HCT116 (cell line): ENCODE results near the gene HRH2. TPM values are rescaled to one million over a fixed set of nuclear protein-coding genes. Genes with fewer than 3 reads are reported as not detected.

Experiments
- ATAC-seq: fragments of 200-7000 bp; cut with Tn5 transposase; 2 replicates; pipeline ENCODE4 v1.9.1; 2020; ENCODE audit warnings: mild to moderate bottlenecking, moderate library complexity
- BruUV-seq: library from RNA; stranded (reverse); fragments of 400-500 nt; replicated peaks from 2 replicates; lab custom pipeline; 2021; lab: Mats Ljungman, UMichigan
- CTCF ChIA-PET: fragments of 300-600 bp; sonication (Branson Sonifier 250); formaldehyde crosslinking; loops from one replicate; lab custom pipeline; 2021; ENCODE audit warnings: antibody characterized with exemption; lab: Charles Lee
- POLR2A ChIA-PET: fragments of 300-600, 350-600 bp; sonication (Branson Sonifier 250); formaldehyde crosslinking; loops from one replicate; lab custom pipeline; 2021; ENCODE audit warnings: antibody characterized with exemption; lab: Charles Lee
- RAD21 ChIA-PET, 2 experiments: fragments of 300-600 bp; sonication (Branson Sonifier 250); formaldehyde crosslinking; loops; one replicate each; lab custom pipeline; 2023; ENCODE audit warnings: low total read pairs in 2 of 2; ENCODE audit not compliant: uncharacterized antibody in 2 of 2, unreplicated experiment in 2 of 2, low non-redundant PET in 1 of 2; lab: Charles Lee
- DNase-seq: peaks from one replicate; pipeline ENCODE4 v3.0.0-alpha.2; 2010; ENCODE audit warnings: low read depth, low spot score
- H2AFZ ChIP-seq: fragments of 200-600 bp; shearing (Covaris generic), sonication (generic); 2 replicates; pipeline ENCODE4 v1.6.1; 2017; ENCODE audit warnings: low read depth, mixed run types, mixed read lengths, antibody characterized with exemption, low read length; ENCODE audit not compliant: poor library complexity, severe bottlenecking
- H3K27ac ChIP-seq: 2 replicates; pipeline ENCODE4 v1.5.1; 2012; ENCODE audit warnings: low read depth, low read length
- H3K27me3 ChIP-seq: fragments of 200-600 bp; sonication (generic); 2 replicates; pipeline ENCODE4 v1.6.1; 2016; ENCODE audit warnings: mixed run types, low read length, mixed read lengths; ENCODE audit not compliant: insufficient read depth
- H3K36me3 ChIP-seq, 2 experiments: fragments of 200-500 bp in 1 of 2; fragments of 200-600 bp in 1 of 2; sonication (Bioruptor generic) in 1 of 2; sonication (generic) in 1 of 2; 2 replicates each; pipeline versions ENCODE4 v1.5.1 to v1.6.1; 2014 to 2016; ENCODE audit warnings: low read length in 2 of 2, inconsistent platforms in 1 of 2, mixed read lengths in 1 of 2, mixed run types in 1 of 2; ENCODE audit not compliant: insufficient read depth in 2 of 2, control insufficient read depth in 1 of 2
- H3K4me1 ChIP-seq, 2 experiments: fragments of 200-600 bp in 1 of 2; sonication (generic) in 1 of 2; 2 replicates each; pipeline versions ENCODE4 v1.5.1 to v1.6.1; 2012 to 2017; ENCODE audit warnings: low read length in 2 of 2, inconsistent platforms in 1 of 2, mild to moderate bottlenecking in 1 of 2, mixed read lengths in 1 of 2, mixed run types in 1 of 2, moderate library complexity in 1 of 2; ENCODE audit not compliant: insufficient read depth in 2 of 2, control insufficient read depth in 1 of 2
- H3K4me2 ChIP-seq: fragments of 200-600 bp; sonication (generic); 2 replicates; pipeline ENCODE4 v1.6.1; 2017; ENCODE audit warnings: mixed run types, low read length, mixed read lengths
- H3K4me3 ChIP-seq, 2 experiments: fragments of 200-600 bp in 1 of 2; sonication (generic) in 1 of 2; replicated peaks in 1 of 2; 2 replicates each; pipeline ENCODE4 v1.5.1; 2011 to 2016; ENCODE audit warnings: low read length in 2 of 2, control low read depth in 1 of 2, low read depth in 1 of 2, mild to moderate bottlenecking in 1 of 2, mixed read lengths in 1 of 2, mixed run types in 1 of 2
- H3K79me2 ChIP-seq: fragments of 200-600 bp; sonication (generic); 2 replicates; pipeline ENCODE4 v1.6.1; 2017; ENCODE audit warnings: mild to moderate bottlenecking, mixed run types, low read length, moderate library complexity, mixed read lengths; ENCODE audit not compliant: insufficient read depth
- H3K9ac ChIP-seq: fragments of 200-600 bp; sonication (generic); 2 replicates; pipeline ENCODE4 v1.6.1; 2016; ENCODE audit warnings: low read length, mixed read lengths
- H3K9me2 ChIP-seq: fragments of 200-600 bp; sonication (generic), shearing (Covaris generic); 2 replicates; pipeline ENCODE4 v1.6.1; 2017; ENCODE audit warnings: mixed run types, mild to moderate bottlenecking, moderate library complexity; ENCODE audit not compliant: insufficient read depth
- H3K9me3 ChIP-seq, 2 experiments: fragments of 200-500 bp in 1 of 2; fragments of 200-600 bp in 1 of 2; sonication (Bioruptor generic) in 1 of 2; sonication (generic) in 1 of 2; 2 replicates each; pipeline ENCODE4 v1.6.1; 2014 to 2017; ENCODE audit warnings: low read length in 2 of 2, mixed read lengths in 2 of 2, inconsistent platforms in 1 of 2, low read depth in 1 of 2, mild to moderate bottlenecking in 1 of 2, mixed run types in 1 of 2, moderate library complexity in 1 of 2; ENCODE audit not compliant: control insufficient read depth in 1 of 2, insufficient read depth in 1 of 2
- H4K20me1 ChIP-seq: fragments of 200-600 bp; sonication (generic), shearing (Covaris generic); 2 replicates; pipeline ENCODE4 v1.6.1; 2017; ENCODE audit warnings: mixed run types, mild to moderate bottlenecking, moderate library complexity; ENCODE audit not compliant: insufficient read depth
- ATF3 ChIP-seq: IDR thresholded peaks from 2 replicates; pipeline ENCODE4 v1.6.1; 2012
- CBX3 ChIP-seq: IDR thresholded peaks from 2 replicates; pipeline ENCODE4 v1.6.1; 2012; ENCODE audit warnings: low read depth
- CTCF ChIP-seq, 3 experiments: fragments of 200-600 bp in 1 of 3; sonication (generic) in 1 of 3; IDR thresholded peaks in 2 of 3; conservative IDR thresholded peaks in 1 of 3; 2 replicates each; pipeline ENCODE4 v1.5.1; 2012 to 2017; ENCODE audit warnings: low read depth in 2 of 3, low read length in 2 of 3, antibody characterized with exemption in 1 of 3, borderline replicate concordance in 1 of 3, control low read depth in 1 of 3, mild to moderate bottlenecking in 1 of 3, mixed read lengths in 1 of 3, mixed run types in 1 of 3, moderate library complexity in 1 of 3; ENCODE audit not compliant: insufficient read depth in 1 of 3
- EGR1 ChIP-seq: IDR thresholded peaks from 2 replicates; pipeline ENCODE4 v1.6.1; 2012; ENCODE audit warnings: low read depth
- ELF1 ChIP-seq: IDR thresholded peaks from 2 replicates; pipeline ENCODE4 v1.6.1; 2012; ENCODE audit warnings: low read depth, borderline replicate concordance
- EZH2 ChIP-seq: fragments of 200-600 bp; sonication (generic); IDR thresholded peaks from 2 replicates; pipeline ENCODE4 v1.6.1; 2017; ENCODE audit warnings: antibody characterized with exemption, mixed run types
- EZH2phosphoT487 ChIP-seq: fragments of 200-600 bp; IDR thresholded peaks from 2 replicates; pipeline ENCODE4 v1.6.1; 2018; ENCODE audit warnings: antibody characterized with exemption, borderline replicate concordance
- FOSL1 ChIP-seq: IDR thresholded peaks from 2 replicates; pipeline ENCODE4 v1.6.1; 2012; ENCODE audit warnings: low read depth
- JUND ChIP-seq: IDR thresholded peaks from 2 replicates; pipeline ENCODE4 v1.6.1; 2012
- POLR2A ChIP-seq: IDR thresholded peaks from 2 replicates; pipeline ENCODE4 v1.7.0; 2011; ENCODE audit warnings: borderline replicate concordance; ENCODE audit not compliant: insufficient read depth, insufficient read length; ENCODE audit errors: extremely low read depth
- POLR2AphosphoS5 ChIP-seq: IDR thresholded peaks from 2 replicates; pipeline ENCODE4 v1.6.1; 2011; ENCODE audit warnings: mild to moderate bottlenecking, low read depth, low read length, moderate library complexity
- RAD21 ChIP-seq: IDR thresholded peaks from 2 replicates; pipeline ENCODE4 v1.6.1; 2012; ENCODE audit warnings: low read depth, mild to moderate bottlenecking
- SIN3A ChIP-seq: IDR thresholded peaks from 2 replicates; pipeline ENCODE4 v1.6.1; 2012; ENCODE audit warnings: low read depth
- SP1 ChIP-seq: IDR thresholded peaks from 2 replicates; pipeline ENCODE4 v1.6.1; 2012; ENCODE audit warnings: low read depth
- SRF ChIP-seq: IDR thresholded peaks from 2 replicates; pipeline ENCODE4 v1.6.1; 2012; ENCODE audit warnings: low read depth
- TCF7L2 ChIP-seq: IDR thresholded peaks from 2 replicates; pipeline ENCODE4 v1.7.0; 2011; ENCODE audit warnings: borderline replicate concordance, inconsistent platforms; ENCODE audit not compliant: insufficient read depth, insufficient read length; ENCODE audit errors: extremely low read depth
- YY1 ChIP-seq: IDR thresholded peaks from 2 replicates; pipeline ENCODE4 v1.6.1; 2011; ENCODE audit warnings: low read length, low read depth, moderate library complexity, mild to moderate bottlenecking; ENCODE audit not compliant: insufficient replicate concordance; ENCODE audit errors: extremely low read depth
- ZFX ChIP-seq: fragments of 450-650 bp; IDR thresholded peaks from 2 replicates; pipeline ENCODE4 v1.6.1; 2017
- intact Hi-C: fragments of 100-400 bp; cut with micrococcal nuclease; formaldehyde crosslinking; loops from 2 replicates; pipeline ENCODE4 v1.10.0; 2022
- total RNA-seq: library from RNA; stranded (reverse); gene quantifications from one replicate; pipeline ENCODE4 v1.2.1, GENCODE V29; 2021; ENCODE audit not compliant: unreplicated experiment

HRH2 gene
- total RNA-seq, 1 experiment from 2014 or later: 0.12 TPM

- RAD21 ChIA-PET: no interaction called here
- Histone ChIP-seq H2AFZ (no peak overlapping the region), H3K4me2 (no peak overlapping the region), H4K20me1 (no peaks in the 10 kb centered on the region), H3K9ac (no peak overlapping the region), H3K27me3 (0 out of 2 replicates have a peak, but pooled peaks cover 3% of the 10 kb centered on the region), H3K4me1 (no peaks in the 10 kb centered on the region), H3K27ac (no peak overlapping the region), H3K4me3 (no peak overlapping the region), H3K9me3 (peaks cover 0 to 10% of the 10 kb centered on the region in 2 experiments; a peak in 2 of 4 replicates), H3K36me3 (no peaks in the 10 kb centered on the region), H3K79me2 (no peaks in the 10 kb centered on the region), H3K9me2 (no peaks in the 10 kb centered on the region)
- intact Hi-C loops: no loop called here
- DNase-seq: no peak
- no peak for ATAC-seq
- TF ChIP-seq JUND (no peak), SRF (no peak), ELF1 (no peak), EZH2phosphoT487 (no peak), POLR2A (no peak), FOSL1 (no peak)
- CTCF ChIA-PET: interaction anchor here (1.2 kb wide), 1 partner anchor 14 kb away, joined by 5 read pairs; no protein-coding TSS in a partner anchor
- no TSS peak for BruUV-seq
- POLR2A ChIA-PET: no interaction called here
These were observed 56.7 kb downstream of the HRH2 start for GRCh38 chr5:175714479-175715085.

- no peak overlapping the region for H3K27ac ChIP-seq
- no peaks in the 10 kb centered on the region for H4K20me1 ChIP-seq
- DNase-seq (no peak), ATAC-seq (no peak)
- H3K4me3 ChIP-seq: no peak overlapping the region
- no peak overlapping the region for H3K4me2 ChIP-seq
- H3K9ac ChIP-seq: no peak overlapping the region
- no peaks in the 10 kb centered on the region for H3K4me1 ChIP-seq
- no peaks in the 10 kb centered on the region for H3K79me2 ChIP-seq
- RAD21 ChIA-PET: no interaction called here
- intact Hi-C loops: no loop called here
- no TSS peak for BruUV-seq
- POLR2A ChIA-PET: no interaction called here
- peaks cover 0 to 10% of the 10 kb centered on the region in 2 experiments; a peak in 2 of 4 replicates for H3K9me3 ChIP-seq
- H3K9me2 ChIP-seq: no peaks in the 10 kb centered on the region
- CTCF ChIA-PET: interaction anchor here (1.0 kb wide), 1 partner anchor 181 kb away, joined by 3 read pairs; no protein-coding TSS in a partner anchor
- no peak overlapping the region for H2AFZ ChIP-seq
- H3K36me3 ChIP-seq: no peaks in the 10 kb centered on the region
- H3K27me3 ChIP-seq: 0 out of 2 replicates have a peak, but pooled peaks cover 3% of the 10 kb centered on the region
- TF ChIP-seq SRF (no peak), POLR2AphosphoS5 (no peak), POLR2A (no peak), CBX3 (no peak), JUND (no peak), EZH2 (no peak), CTCF (IDR thresholded peaks at IDR 0.05 in 2 of 3, conservative IDR thresholded peaks at IDR 0.05 in 1 of 3; ENCODE audit: borderline replicate concordance in 1 of 3, insufficient read depth in 1 of 3, low read depth in 2 of 3, low read length in 2 of 3) (no peak), TCF7L2 (no peak), RAD21 (no peak), SIN3A (no peak), EGR1 (no peak), SP1 (no peak), YY1 (no peak), EZH2phosphoT487 (no peak), ZFX (no peak), ELF1 (no peak), ATF3 (no peak)
These were observed 58.0 kb downstream of the HRH2 start for GRCh38 chr5:175715627-175716522.
